GM04503 (cell line): ENCODE data around the gene SMARCD3.

Experiments used
- DNase-seq: peaks from one replicate; pipeline ENCODE4 v3.0.0-alpha.2; 2012; ENCODE audit warnings: low read depth

SMARCD3 gene

GRCh38 chr7:151272877-151273276, 24.4 kb upstream of the SMARCD3 start:
- no peak for DNase-seq

GRCh38 chr7:151272405-151272804, 23.9 kb upstream of the SMARCD3 start:
- DNase-seq = no peak

- no peak for DNase-seq
Observed at GRCh38 chr7:151271699-151272355, 23.3 kb upstream of the SMARCD3 start.

- DNase-seq = no peak
Observed at GRCh38 chr7:151269511-151269910, 21.0 kb upstream of the SMARCD3 start.

GRCh38 chr7:151265351-151265931, 16.9 kb upstream of the SMARCD3 start:
- no peak for DNase-seq

- DNase-seq = no peak
Observed at GRCh38 chr7:151264615-151265014, 16.1 kb upstream of the SMARCD3 start.

- DNase-seq = no peak
Observed at GRCh38 chr7:151261529-151261928, 13.0 kb upstream of the SMARCD3 start.

GRCh38 chr7:151260883-151261282, 12.4 kb upstream of the SMARCD3 start:
- no peak for DNase-seq

GRCh38 chr7:151260471-151260870, 12.0 kb upstream of the SMARCD3 start:
- no peak for DNase-seq

GRCh38 chr7:151257990-151258389, 9.5 kb upstream of the SMARCD3 start:
- DNase-seq = no peak

GRCh38 chr7:151256410-151257045, 8.0 kb upstream of the SMARCD3 start:
- no peak for DNase-seq

GRCh38 chr7:151255390-151255789, 6.9 kb upstream of the SMARCD3 start:
- no peak for DNase-seq

GRCh38 chr7:151254851-151255250, 6.4 kb upstream of the SMARCD3 start:
- no peak for DNase-seq

GRCh38 chr7:151254316-151254715, 5.8 kb upstream of the SMARCD3 start:
- DNase-seq = no peak

- DNase-seq = no peak
Observed at GRCh38 chr7:151252961-151253711, 4.6 kb upstream of the SMARCD3 start.

GRCh38 chr7:151252561-151252835, 4.0 kb upstream of the SMARCD3 start:
- DNase-seq = no peak

GRCh38 chr7:151251689-151252560, 3.4 kb upstream of the SMARCD3 start:
- DNase-seq = no peak

GRCh38 chr7:151251328-151251688, 2.8 kb upstream of the SMARCD3 start:
- no peak for DNase-seq

GRCh38 chr7:151250181-151251132, 2.0 kb upstream of the SMARCD3 start:
- DNase-seq = no peak

- no peak for DNase-seq
Observed at GRCh38 chr7:151249732-151250072, 1.2 kb upstream of the SMARCD3 start.

- DNase-seq = no peak
Observed at GRCh38 chr7:151249034-151249731, 689 bp upstream of the SMARCD3 start.
